ENCODE data around the gene NLRP2B. TPM values are rescaled to one million over a fixed set of nuclear protein-coding genes. Genes with fewer than 3 reads are reported as not detected.
"Not testable (repeated sequence)": the region's sequence is repeated elsewhere in the genome, so short reads cannot be mapped to it uniquely, and the experiment has no call there.

Gene NLRP2B
- total RNA-seq, result not detected
- long read RNA-seq, result 0 reads

- no peak for TF ChIP-seq CTCF (IDR thresholded peaks at IDR 0.05; ENCODE audit: borderline replicate concordance)
- no peak within 1 kb of the TSS for H3K4me3 ChIP-seq
- H3K4me1 ChIP-seq, result no peaks in the 10 kb centered on the region
- H3K9me3 ChIP-seq (replicated peaks), result no peaks in the 10 kb centered on the region
- DNase-seq, result no peak
- no peaks in the 10 kb centered on the region for H3K27me3 ChIP-seq (ENCODE audit: low read depth)
- intact Hi-C loops (cut with micrococcal nuclease), result no loop called here
- H3K27ac ChIP-seq (replicated peaks), result no peak within 1 kb of the TSS
- H3K36me3 ChIP-seq, result no peaks in the 10 kb centered on the region
Measured at GRCh38 chrX:57680160-57680559, at the start of gene NLRP2B. NLRP2B (minus strand) TSS chrX:57680260.

GRCh38 chrX:57725995-57726394 is 45.9 kb upstream of the NLRP2B start:
- peaks cover 29% of the 10 kb centered on the region for H3K9me3 ChIP-seq (replicated peaks)
- H3K27ac ChIP-seq (replicated peaks); H3K27me3 ChIP-seq (ENCODE audit: low read depth); DNase-seq; intact Hi-C loops (cut with micrococcal nuclease); H3K4me3 ChIP-seq; H3K36me3 ChIP-seq; H3K4me1 ChIP-seq: not testable (repeated sequence)

- Histone ChIP-seq H3K9me3 (replicated peaks) (no peaks in the 10 kb centered on the region), H3K4me3 (no peak overlapping the region), H3K36me3 (no peaks in the 10 kb centered on the region), H3K27me3 (ENCODE audit: low read depth) (no peaks in the 10 kb centered on the region), H3K27ac (replicated peaks) (no peak overlapping the region), H3K4me1 (no peaks in the 10 kb centered on the region)
- no peak for DNase-seq
- intact Hi-C loops (cut with micrococcal nuclease), result no loop called here
- no peak for TF ChIP-seq CTCF (IDR thresholded peaks at IDR 0.05; ENCODE audit: borderline replicate concordance)
Measured at GRCh38 chrX:57681341-57681740, 1.3 kb upstream of the NLRP2B start.

- H3K27ac ChIP-seq (replicated peaks), result no peak overlapping the region
- no peak for DNase-seq
- intact Hi-C loops (cut with micrococcal nuclease), result no loop called here
- no peaks in the 10 kb centered on the region for H3K4me1 ChIP-seq
- no peaks in the 10 kb centered on the region for H3K27me3 ChIP-seq (ENCODE audit: low read depth)
- peaks cover 12% of the 10 kb centered on the region for H3K9me3 ChIP-seq (replicated peaks)
- no peaks in the 10 kb centered on the region for H3K36me3 ChIP-seq
- no peak for TF ChIP-seq CTCF (IDR thresholded peaks at IDR 0.05; ENCODE audit: borderline replicate concordance)
- H3K4me3 ChIP-seq, result no peak overlapping the region
Measured at GRCh38 chrX:57678686-57679428, 1.2 kb downstream of the NLRP2B start.

GRCh38 chrX:57677132-57677858 is 2.8 kb downstream of the NLRP2B start:
- no peak for TF ChIP-seq CTCF (IDR thresholded peaks at IDR 0.05; ENCODE audit: borderline replicate concordance)
- Histone ChIP-seq H3K36me3 (no peaks in the 10 kb centered on the region), H3K27me3 (ENCODE audit: low read depth) (no peaks in the 10 kb centered on the region), H3K4me1 (no peaks in the 10 kb centered on the region), H3K4me3 (no peak overlapping the region), H3K9me3 (replicated peaks) (peaks cover 18% of the 10 kb centered on the region), H3K27ac (replicated peaks) (no peak overlapping the region)
- no peak for DNase-seq
- intact Hi-C loops (cut with micrococcal nuclease), result no loop called here

GRCh38 chrX:57675320-57675719 is 4.7 kb downstream of the NLRP2B start:
- no peak for DNase-seq
- H3K27me3 ChIP-seq (ENCODE audit: low read depth), result no peaks in the 10 kb centered on the region
- no peak for TF ChIP-seq CTCF (IDR thresholded peaks at IDR 0.05; ENCODE audit: borderline replicate concordance)
- intact Hi-C loops (cut with micrococcal nuclease), result no loop called here
- H3K27ac ChIP-seq (replicated peaks), result no peak overlapping the region
- no peaks in the 10 kb centered on the region for H3K36me3 ChIP-seq
- no peaks in the 10 kb centered on the region for H3K4me1 ChIP-seq
- H3K9me3 ChIP-seq (replicated peaks), result peaks cover 18% of the 10 kb centered on the region
- no peak overlapping the region for H3K4me3 ChIP-seq

Measured in left ventricle myocardium inferior (tissue), 1 donor.